ENCODE data around the gene WBP1. TPM values are rescaled to one million over a fixed set of nuclear protein-coding genes. Genes with fewer than 3 reads are reported as not detected.
"Not testable (repeated sequence)": the region's sequence is repeated elsewhere in the genome, so short reads cannot be mapped to it uniquely, and the experiment has no call there.

Gene WBP1
- polyA plus RNA-seq, 4 donors, result 55.1 to 82.7 (median 66.4) TPM

DNA sequence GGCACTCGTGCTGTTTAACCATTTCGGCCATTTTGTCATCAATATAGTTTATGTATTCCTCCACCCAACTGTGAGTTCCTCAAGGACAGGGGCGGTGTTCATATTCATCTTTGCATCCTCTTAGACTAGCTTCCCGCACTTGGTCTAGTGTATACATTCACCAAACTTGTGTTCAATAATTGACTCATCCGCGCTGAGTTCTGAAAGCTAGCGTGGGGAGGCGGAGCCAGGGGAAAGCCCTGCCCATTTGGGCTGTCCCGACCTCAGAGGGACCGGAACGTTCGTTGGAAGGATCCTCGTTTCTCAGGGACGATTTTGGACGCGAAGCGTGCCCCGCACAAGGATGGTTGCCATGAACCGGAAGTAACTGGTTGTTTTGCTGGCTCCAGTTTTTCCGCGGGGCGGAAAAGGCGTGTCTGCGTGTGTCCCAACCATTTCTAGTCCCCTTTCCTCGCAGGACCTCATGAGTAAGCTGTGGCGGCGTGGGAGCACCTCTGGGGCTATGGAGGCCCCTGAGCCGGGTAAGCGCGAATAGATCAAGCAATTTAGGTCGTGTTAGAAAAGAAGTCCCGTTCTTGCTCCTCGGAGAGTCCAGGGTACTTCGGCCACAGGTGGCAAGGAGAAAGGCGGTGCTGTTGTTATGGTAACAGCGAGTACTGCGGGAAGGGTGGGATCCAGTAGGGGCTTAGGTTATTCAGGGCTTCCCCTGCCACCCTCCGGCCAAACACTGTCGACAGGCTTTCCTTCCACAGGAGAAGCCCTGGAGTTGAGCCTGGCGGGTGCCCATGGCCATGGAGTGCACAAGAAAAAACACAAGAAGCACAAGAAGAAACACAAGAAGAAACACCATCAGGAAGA lies 3.4 kb upstream of the WBP1 start, which contains the start of gene INO80B:
Gene INO80B (plus strand): TSS at position 434 of the 858 bp plus-strand sequence. CDS start 30 bp downstream, at position 464.
- Histone ChIP-seq H3K27ac (ENCODE audit: low read depth in 1 of 3, low read length in 2 of 3) (peak within 1 kb of the TSS; percentile 3 to 53 (median 42)), H3K4me3 (ENCODE audit: low read depth in 1 of 3, low read length in 3 of 3) (peak within 1 kb of the TSS; percentile 50 to 89 (median 55)), H3K36me3 (ENCODE audit: control insufficient read depth in 3 of 3, insufficient read depth in 2 of 3, low read depth in 1 of 3, low read length in 3 of 3) (peaks cover 0 to 4% (median 0%) of the 10 kb centered on the region in 3 donors), H3K9me3 (ENCODE audit: control insufficient read depth in 2 of 2, insufficient read depth in 1 of 2, low read depth in 1 of 2, low read length in 1 of 2) (no peaks in the 10 kb centered on the region), H3K27me3 (ENCODE audit: control insufficient read depth in 3 of 3, insufficient read depth in 3 of 3, low read length in 3 of 3) (no peaks in the 10 kb centered on the region), H3K4me1 (ENCODE audit: control insufficient read depth in 3 of 3, insufficient read depth in 2 of 3, low read depth in 1 of 3, low read length in 2 of 3) (peaks cover 3 to 34% (median 6%) of the 10 kb centered on the region in 3 donors)
- no peak for FAIRE-seq
- 0 to 1% (median 1%) methylated on average over 40 of the region's 40 CpGs for WGBS, 3 donors
- DNase-seq, result peak; percentile 99

DNA sequence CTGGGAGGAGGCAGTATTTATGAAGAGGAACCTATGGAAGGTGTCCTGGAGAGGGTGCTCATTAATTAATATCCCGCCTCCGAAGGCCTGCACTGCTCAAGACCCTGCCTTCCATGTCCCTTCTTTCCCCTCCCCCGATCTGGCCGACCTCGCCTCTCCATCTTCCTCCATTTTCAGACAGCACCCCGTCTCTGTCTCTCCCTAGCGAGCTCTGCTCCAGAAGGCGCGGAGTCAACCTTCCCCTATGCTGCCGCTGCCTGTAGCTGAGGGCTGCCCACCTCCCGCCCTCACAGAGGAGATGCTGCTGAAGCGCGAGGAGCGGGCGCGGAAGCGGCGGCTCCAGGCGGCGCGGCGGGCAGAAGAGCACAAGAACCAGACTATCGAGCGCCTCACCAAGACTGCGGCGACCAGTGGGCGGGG lies 1.1 kb upstream of the WBP1 start:
- Histone ChIP-seq H3K9me3 (ENCODE audit: control insufficient read depth in 2 of 2, insufficient read depth in 1 of 2, low read depth in 1 of 2, low read length in 1 of 2) (no peaks in the 10 kb centered on the region), H3K27ac (ENCODE audit: low read depth in 1 of 3, low read length in 2 of 3) (peak overlapping the region; percentile 86 to 98 (median 97)), H3K27me3 (ENCODE audit: control insufficient read depth in 3 of 3, insufficient read depth in 3 of 3, low read length in 3 of 3) (no peaks in the 10 kb centered on the region), H3K4me1 (ENCODE audit: control insufficient read depth in 3 of 3, insufficient read depth in 2 of 3, low read depth in 1 of 3, low read length in 2 of 3) (peaks cover 3 to 34% (median 6%) of the 10 kb centered on the region in 3 donors), H3K36me3 (ENCODE audit: control insufficient read depth in 3 of 3, insufficient read depth in 2 of 3, low read depth in 1 of 3, low read length in 3 of 3) (peaks cover 0 to 21% (median 3%) of the 10 kb centered on the region in 3 donors), H3K4me3 (ENCODE audit: low read depth in 1 of 3, low read length in 3 of 3) (peak overlapping the region; percentile 39 to 92 (median 67))
- FAIRE-seq (no peak), DNase-seq (no peak)
- 1% methylated on average over 27 of the region's 27 CpGs for WGBS, 3 donors

DNA sequence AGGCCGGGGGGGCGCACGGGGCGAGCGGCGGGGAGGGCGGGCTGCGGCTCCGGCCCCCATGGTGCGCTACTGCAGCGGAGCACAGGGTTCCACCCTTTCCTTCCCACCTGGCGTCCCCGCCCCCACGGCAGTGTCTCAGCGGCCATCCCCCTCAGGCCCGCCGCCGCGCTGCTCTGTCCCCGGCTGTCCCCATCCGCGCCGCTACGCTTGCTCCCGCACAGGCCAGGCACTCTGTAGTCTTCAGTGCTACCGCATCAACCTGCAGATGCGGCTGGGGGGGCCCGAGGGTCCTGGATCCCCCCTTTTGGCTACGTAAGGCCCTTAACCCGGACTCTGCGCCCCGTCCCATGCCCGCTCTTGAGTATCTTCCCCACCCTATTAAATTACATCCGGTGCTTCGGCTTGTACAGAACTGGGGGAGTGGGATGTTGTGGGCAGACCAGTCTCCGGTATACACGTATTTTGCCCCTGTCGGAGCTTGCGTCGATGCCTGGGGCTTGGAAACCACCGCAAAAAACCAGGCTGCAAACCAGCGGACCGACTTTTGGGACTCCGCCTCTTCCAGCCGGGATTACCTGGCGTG lies 598 bp upstream of the WBP1 start:
- peaks cover 3 to 37% (median 8%) of the 10 kb centered on the region in 3 donors for H3K4me1 ChIP-seq (ENCODE audit: control insufficient read depth in 3 of 3, insufficient read depth in 2 of 3, low read depth in 1 of 3, low read length in 2 of 3)
- FAIRE-seq, result no peak
- peak overlapping the region; percentile 92 to 98 (median 97) for H3K27ac ChIP-seq (ENCODE audit: low read depth in 1 of 3, low read length in 2 of 3)
- 0 to 1% (median 0%) methylated on average over 36 to 46 of the region's 46 CpGs for WGBS, 3 donors
- no peaks in the 10 kb centered on the region for H3K27me3 ChIP-seq (ENCODE audit: control insufficient read depth in 3 of 3, insufficient read depth in 3 of 3, low read length in 3 of 3)
- H3K9me3 ChIP-seq (ENCODE audit: control insufficient read depth in 2 of 2, insufficient read depth in 1 of 2, low read depth in 1 of 2, low read length in 1 of 2), result no peaks in the 10 kb centered on the region
- H3K36me3 ChIP-seq (ENCODE audit: control insufficient read depth in 3 of 3, insufficient read depth in 2 of 3, low read depth in 1 of 3, low read length in 3 of 3), result peaks cover 1 to 26% (median 7%) of the 10 kb centered on the region in 3 donors
- peak in 1 of 2 donors; percentile 66 for DNase-seq
- H3K4me3 ChIP-seq (ENCODE audit: low read depth in 1 of 3, low read length in 3 of 3), result peak overlapping the region; percentile 39 to 92 (median 67)

DNA sequence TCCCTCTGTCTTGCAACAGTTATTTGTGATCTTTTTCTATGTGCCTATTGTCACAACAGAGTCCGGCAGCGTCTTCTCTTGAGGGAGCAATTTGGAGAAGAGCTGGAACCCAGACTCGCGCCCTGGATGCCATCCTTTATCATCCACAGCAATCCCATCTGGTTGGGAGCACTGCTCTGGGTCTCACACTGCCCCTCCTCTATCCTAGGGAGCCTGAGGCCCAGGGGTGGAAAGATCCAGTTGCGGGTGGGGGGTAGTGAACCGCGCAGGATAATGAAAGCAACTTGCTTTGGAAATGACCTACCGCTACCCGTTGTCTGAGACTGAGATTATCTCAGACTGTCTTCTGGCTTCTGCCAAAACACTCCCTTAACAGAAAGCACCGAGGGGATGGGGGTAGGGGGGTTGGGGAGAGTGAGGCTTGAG lies 713 bp downstream of the WBP1 start:
- Histone ChIP-seq H3K4me1 (ENCODE audit: control insufficient read depth in 3 of 3, insufficient read depth in 2 of 3, low read depth in 1 of 3, low read length in 2 of 3) (peaks cover 3 to 46% (median 9%) of the 10 kb centered on the region in 3 donors), H3K36me3 (ENCODE audit: control insufficient read depth in 3 of 3, insufficient read depth in 2 of 3, low read depth in 1 of 3, low read length in 3 of 3) (peaks cover 3 to 32% (median 7%) of the 10 kb centered on the region in 3 donors), H3K27me3 (ENCODE audit: control insufficient read depth in 3 of 3, insufficient read depth in 3 of 3, low read length in 3 of 3) (no peaks in the 10 kb centered on the region), H3K27ac (ENCODE audit: low read depth in 1 of 3, low read length in 2 of 3) (peak overlapping the region; percentile 16 to 73 (median 32)), H3K4me3 (ENCODE audit: low read depth in 1 of 3, low read length in 3 of 3) (peak overlapping the region; percentile 39 to 92 (median 72)), H3K9me3 (ENCODE audit: control insufficient read depth in 2 of 2, insufficient read depth in 1 of 2, low read depth in 1 of 2, low read length in 1 of 2) (no peaks in the 10 kb centered on the region)
- DNase-seq (peak in 1 of 2 donors; percentile 26), FAIRE-seq (no peak)
- 0 to 2% (median 2%) methylated on average over 10 of the region's 10 CpGs for WGBS, 3 donors

DNA sequence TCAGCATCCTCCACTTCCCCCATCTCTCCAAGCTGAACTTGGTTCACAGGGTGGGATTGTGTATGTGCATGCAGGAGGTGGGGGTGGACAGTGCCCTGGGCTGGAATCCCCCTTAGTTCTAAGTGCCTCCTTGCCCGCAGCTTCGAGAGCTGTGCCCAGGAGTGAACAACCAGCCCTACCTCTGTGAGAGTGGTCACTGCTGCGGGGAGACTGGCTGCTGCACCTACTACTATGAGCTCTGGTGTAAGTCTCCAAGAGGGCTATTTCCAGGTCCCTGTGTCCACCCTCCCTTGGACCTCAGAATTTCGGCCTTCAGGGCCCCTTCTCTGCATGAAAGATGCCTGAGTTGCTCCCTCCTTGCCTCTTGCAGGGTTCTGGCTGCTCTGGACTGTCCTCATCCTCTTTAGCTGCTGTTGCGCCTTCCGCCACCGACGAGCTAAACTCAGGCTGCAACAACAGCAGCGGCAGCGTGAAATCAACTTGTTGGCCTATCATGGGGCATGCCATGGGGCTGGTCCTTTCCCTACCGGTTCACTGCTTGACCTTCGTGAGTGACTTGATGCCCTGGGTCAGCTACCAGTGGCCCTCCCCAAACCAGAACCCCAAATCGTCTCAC lies 1.4 kb downstream of the WBP1 start:
- H3K9me3 ChIP-seq (ENCODE audit: control insufficient read depth in 2 of 2, insufficient read depth in 1 of 2, low read depth in 1 of 2, low read length in 1 of 2); H3K4me3 ChIP-seq (ENCODE audit: low read depth in 1 of 3, low read length in 3 of 3); FAIRE-seq; H3K27ac ChIP-seq (ENCODE audit: low read depth in 1 of 3, low read length in 2 of 3); H3K27me3 ChIP-seq (ENCODE audit: control insufficient read depth in 3 of 3, insufficient read depth in 3 of 3, low read length in 3 of 3): not testable (repeated sequence)
- Histone ChIP-seq H3K36me3 (ENCODE audit: control insufficient read depth in 3 of 3, insufficient read depth in 2 of 3, low read depth in 1 of 3, low read length in 3 of 3) (peaks cover 3 to 37% (median 7%) of the 10 kb centered on the region in 3 donors), H3K4me1 (ENCODE audit: control insufficient read depth in 3 of 3, insufficient read depth in 2 of 3, low read depth in 1 of 3, low read length in 2 of 3) (peaks cover 3 to 48% (median 9%) of the 10 kb centered on the region in 3 donors)
- peak in 1 of 2 donors; percentile 2 for DNase-seq
- WGBS, 3 donors, result 56 to 77% (median 64%) methylated on average over 13 of the region's 13 CpGs

DNA sequence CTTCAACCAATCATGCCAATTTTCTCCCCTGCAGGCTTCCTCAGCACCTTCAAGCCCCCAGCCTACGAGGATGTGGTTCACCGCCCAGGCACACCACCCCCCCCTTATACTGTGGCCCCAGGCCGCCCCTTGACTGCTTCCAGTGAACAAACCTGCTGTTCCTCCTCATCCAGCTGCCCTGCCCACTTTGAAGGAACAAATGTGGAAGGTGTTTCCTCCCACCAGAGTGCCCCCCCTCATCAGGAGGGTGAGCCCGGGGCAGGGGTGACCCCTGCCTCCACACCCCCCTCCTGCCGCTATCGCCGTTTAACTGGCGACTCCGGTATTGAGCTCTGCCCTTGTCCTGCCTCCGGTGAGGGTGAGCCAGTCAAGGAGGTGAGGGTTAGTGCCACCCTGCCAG lies 1.9 kb downstream of the WBP1 start:
- Histone ChIP-seq H3K36me3 (ENCODE audit: control insufficient read depth in 3 of 3, insufficient read depth in 2 of 3, low read depth in 1 of 3, low read length in 3 of 3) (peaks cover 3 to 38% (median 7%) of the 10 kb centered on the region in 3 donors), H3K4me1 (ENCODE audit: control insufficient read depth in 3 of 3, insufficient read depth in 2 of 3, low read depth in 1 of 3, low read length in 2 of 3) (peaks cover 3 to 47% (median 9%) of the 10 kb centered on the region in 3 donors)
- not testable (repeated sequence) for H3K4me3 ChIP-seq (ENCODE audit: low read depth in 1 of 3, low read length in 3 of 3); DNase-seq; H3K27me3 ChIP-seq (ENCODE audit: control insufficient read depth in 3 of 3, insufficient read depth in 3 of 3, low read length in 3 of 3); H3K9me3 ChIP-seq (ENCODE audit: control insufficient read depth in 2 of 2, insufficient read depth in 1 of 2, low read depth in 1 of 2, low read length in 1 of 2); FAIRE-seq; H3K27ac ChIP-seq (ENCODE audit: low read depth in 1 of 3, low read length in 2 of 3)
- WGBS, 3 donors, result 56 to 67% (median 61%) methylated on average over 5 to 10 of the region's 10 CpGs

DNA sequence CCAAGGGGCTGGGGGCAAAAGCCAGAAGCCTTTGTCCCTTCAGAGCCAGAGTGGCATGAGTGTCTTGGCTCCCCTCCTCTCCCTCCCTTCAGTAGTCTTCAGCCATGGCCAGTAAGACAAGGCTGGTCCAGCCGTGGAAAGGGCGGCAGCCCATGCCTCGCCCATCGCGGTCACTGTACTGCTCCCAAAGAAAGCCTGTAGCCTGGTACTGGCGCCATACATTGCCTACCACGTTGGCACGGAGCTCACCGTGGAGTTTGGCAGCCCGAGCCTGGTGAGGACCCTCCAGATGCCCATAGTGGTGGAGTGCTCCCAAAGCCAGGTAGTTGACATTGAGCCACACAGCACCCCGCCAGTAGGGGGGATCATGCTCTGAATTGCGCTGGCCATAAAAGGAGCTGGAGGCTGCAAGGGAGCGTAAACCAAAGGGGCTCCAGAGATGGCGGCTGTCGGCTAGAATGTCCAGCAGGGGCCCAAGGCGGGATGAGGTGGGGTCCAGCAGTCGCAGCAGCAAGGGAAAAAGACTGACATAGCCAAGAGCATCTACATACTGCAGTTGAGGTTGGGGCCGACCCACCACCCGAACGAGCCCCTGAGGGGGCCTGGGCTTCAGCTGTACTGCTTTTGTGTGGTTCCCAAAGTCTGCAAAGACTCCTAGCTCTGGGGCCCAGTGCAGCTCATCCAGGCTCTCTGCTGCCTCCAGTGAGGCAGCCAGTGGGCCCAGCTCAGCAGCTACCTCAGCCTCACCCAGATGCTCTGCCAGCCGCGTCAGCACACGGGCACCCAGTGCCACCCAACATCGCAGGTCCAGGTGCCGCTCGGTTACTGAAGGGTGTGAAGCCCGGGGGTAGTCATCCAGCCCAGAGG lies 3.2 kb downstream of the WBP1 start:
- peaks cover 0 to 36% (median 4%) of the 10 kb centered on the region in 3 donors for H3K4me1 ChIP-seq (ENCODE audit: control insufficient read depth in 3 of 3, insufficient read depth in 2 of 3, low read depth in 1 of 3, low read length in 2 of 3)
- DNase-seq (peak in 1 of 2 donors; percentile 24), FAIRE-seq (no peak)
- no peaks in the 10 kb centered on the region for H3K27me3 ChIP-seq (ENCODE audit: control insufficient read depth in 3 of 3, insufficient read depth in 3 of 3, low read length in 3 of 3)
- H3K36me3 ChIP-seq (ENCODE audit: control insufficient read depth in 3 of 3, insufficient read depth in 2 of 3, low read depth in 1 of 3, low read length in 3 of 3), result peaks cover 3 to 34% (median 7%) of the 10 kb centered on the region in 3 donors
- H3K4me3 ChIP-seq (ENCODE audit: low read depth in 1 of 3, low read length in 3 of 3), result no peak overlapping the region
- no peak overlapping the region for H3K27ac ChIP-seq (ENCODE audit: low read depth in 1 of 3, low read length in 2 of 3)
- 85 to 89% (median 88%) methylated on average over 27 of the region's 27 CpGs for WGBS, 3 donors
- no peaks in the 10 kb centered on the region for H3K9me3 ChIP-seq (ENCODE audit: control insufficient read depth in 2 of 2, insufficient read depth in 1 of 2, low read depth in 1 of 2, low read length in 1 of 2)

Measured in small intestine (tissue), 7 donors.